UCSD-AML1 (cell line): Measurements from ENCODE around the gene ENOX1.

Source experiments
- DNase-seq: peaks from one replicate; lab custom pipeline; 2025; ENCODE audit not compliant: unreplicated experiment; lab: John Stamatoyannopoulos, UW

Gene ENOX1

DNA sequence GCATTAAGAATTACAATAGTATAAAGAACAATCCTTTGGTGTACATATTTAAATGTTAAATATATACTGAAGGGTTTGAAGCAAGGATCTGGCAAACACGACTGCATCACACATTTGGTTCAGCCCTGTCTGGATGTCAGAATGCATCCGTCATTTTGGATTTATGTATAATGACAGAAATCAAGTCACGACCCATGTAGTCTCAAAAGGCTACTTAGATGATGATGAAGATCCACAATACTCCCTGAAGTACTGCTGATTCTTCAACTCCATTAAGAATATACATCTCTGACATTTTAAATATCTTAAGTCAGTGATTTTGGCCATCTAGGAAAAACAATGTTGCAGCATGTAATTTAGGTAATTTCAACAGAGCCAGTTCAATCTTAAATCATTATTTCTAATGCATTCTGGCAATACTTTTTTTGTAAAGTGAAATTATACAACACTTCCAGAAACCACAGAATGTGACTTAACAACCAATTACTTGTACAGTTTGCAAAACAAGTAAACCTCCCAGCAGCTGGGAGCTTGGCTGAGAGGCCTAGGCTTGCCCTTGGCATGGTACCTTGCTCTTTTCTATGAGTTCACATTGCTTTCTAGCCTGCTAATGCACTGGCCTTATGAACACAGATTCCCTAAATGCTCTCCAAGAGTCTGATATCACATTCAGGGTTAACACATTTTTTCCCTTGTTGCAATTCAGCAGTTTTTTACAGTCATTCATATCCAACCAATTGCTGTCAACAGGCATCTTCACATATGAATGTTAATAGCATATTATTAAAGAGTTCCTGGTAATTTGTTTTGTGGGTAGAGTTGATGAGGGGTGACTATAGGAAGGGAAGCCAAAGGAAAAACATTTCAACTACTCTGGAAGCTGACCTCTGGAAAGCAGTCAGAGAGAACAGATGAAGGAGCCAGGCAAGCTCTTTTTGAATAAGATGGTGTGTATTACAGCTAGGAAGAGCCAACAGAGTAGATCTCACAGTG is 175.2 kb downstream of the ENOX1 start:
- DNase-seq, result no peak

DNA sequence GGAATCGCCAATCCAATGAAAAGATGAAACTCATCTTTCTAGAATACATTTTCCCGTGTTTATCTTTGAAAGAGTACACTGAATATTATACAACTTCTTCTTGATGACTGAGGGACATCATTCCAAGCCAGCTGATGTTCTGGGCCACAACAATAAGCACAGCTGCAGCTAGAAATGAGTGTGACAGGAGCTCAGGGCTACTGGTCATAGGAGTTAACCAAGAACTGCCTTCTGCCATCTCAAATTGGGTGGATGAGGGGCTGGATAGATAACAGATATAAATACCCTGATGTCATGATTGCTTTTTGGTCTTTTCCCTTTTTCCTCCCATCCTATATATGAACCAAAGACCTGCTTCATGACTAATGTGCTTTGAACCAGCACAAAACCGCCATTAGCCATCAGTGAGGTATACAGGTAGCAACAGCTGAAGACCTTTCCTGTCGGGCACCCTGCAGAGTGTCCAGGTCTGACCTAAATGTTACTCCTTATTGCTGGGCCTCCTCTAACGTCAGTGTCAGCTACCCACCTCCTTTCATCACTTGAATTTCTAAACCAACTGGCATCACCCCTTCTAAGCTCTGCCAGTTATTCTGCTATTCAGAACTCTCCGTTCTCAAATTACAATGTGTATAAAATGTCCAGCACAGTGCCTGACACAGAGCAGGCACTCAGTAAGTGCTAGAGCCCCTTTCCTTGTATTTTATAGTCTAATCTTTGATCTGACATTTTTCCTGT is 178.2 kb downstream of the ENOX1 start:
- DNase-seq, result no peak

DNA sequence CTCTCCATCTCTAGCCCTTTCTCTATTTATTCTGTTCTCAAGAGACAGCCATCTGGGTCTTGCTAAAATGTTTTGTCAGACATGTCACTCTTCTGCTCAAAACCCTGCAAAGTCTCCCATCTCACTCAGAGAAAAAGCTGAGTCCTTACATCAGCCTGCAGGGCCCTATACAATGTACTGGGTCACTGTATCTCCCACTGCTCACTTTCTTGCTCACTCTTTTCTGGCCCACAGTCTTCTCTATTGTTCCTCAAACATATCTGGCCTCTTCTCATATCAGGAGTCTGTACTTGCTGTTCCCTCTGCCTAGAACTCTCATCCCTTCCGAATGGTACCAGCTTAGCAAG is 189.2 kb downstream of the ENOX1 start:
- DNase-seq, result no peak

DNA sequence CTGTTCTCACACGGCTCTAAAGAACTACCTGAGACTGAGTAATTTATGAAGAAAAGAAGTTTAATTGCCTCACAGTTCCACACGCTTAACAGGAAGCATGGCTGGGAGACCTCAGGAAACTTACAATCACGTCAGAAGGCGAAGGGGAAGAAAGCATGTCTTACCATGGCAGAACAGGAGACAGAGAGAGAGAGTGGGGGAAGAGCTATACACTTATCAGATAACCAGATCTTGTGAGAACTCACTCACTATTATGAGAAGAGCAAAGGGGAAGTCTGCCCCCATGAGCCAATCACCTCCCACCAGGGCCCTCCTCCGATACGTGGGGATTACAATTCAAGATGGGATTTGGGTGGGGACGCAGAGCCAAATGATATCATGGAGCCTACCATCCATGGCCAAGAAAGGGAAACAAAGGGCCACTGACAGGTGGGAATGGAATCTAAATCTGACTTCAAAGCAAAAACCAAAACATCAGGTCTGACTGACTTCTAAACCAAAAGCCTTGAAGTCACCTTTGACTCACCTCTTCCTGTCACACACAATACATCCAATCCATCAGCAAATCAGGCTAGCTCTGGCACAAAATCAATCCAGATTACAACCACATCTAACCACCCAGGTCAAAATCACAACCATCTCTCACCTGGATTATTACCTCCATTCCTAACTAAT is 189.7 kb downstream of the ENOX1 start:
- no peak for DNase-seq

DNA sequence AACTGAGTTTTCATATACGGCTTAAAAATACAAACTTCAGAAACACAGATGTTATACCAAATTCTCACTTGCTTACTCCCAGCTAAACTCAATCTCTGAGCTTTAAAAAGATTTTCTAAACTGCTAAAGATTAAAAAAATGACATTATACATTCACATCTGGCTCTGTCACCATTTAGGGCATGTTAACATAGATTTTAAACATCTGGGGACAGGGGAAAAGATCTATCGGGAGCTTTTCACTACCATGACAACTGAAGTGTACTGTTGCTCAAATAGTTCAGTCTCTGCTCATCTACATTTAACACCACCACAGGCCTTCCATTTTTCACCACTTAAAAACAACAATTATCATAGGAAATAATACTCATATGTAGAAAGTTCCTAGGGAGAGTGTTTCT is 190.8 kb downstream of the ENOX1 start:
- DNase-seq, result no peak

DNA sequence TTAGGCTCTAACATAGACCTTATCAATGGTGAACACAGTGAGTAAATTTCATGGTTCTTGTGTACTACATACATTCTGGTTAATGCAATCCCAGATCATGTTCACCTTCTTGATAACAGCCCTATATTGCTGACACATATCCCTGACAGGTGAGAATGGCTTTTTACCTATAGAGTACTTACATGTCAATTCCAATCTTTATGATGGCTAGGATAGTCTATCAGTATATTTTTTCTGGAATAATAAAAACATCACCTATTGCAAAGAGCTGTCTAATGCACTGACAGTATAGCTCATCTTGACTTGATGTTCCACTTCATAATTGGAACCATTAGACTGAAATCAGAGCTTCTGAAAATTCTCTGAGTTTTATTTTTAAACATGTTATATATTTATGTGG is 199.4 kb downstream of the ENOX1 start:
- no peak for DNase-seq

DNA sequence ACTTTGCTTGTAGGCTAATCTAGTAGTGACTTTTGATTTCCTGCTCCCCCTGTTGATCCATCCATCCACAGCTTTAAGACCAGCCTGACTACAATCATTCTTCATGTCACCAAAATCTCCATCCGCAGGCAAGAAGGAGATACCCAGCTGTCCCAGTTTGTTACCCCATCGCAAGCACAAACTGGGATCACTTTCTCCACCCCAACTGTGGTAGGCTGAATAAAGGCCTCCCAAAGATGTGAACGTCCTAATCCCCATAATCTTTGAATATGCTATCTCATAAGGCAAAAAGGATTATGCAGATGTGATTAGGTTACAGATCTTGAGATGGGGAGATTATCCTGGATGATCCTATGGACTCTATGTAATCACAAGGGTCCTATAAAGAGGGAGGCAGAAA is 202.0 kb downstream of the ENOX1 start:
- no peak for DNase-seq

DNA sequence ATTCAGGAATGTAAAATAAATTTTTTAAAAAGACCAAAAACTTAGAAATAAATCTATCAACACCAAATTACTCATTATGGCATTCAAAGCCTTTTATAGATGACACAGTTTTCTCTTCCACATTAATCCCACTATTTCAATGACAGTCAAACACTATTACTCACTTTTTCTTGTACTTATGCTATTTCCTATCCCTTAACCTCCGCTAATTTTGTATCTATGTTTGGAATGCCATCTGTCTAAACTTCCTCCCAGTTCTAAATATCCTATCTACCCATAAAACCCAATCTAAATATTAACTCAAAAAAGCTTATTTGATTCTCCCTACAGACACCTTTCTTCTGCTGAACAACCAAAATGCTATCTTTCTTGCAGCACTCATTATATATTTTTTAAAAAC is 203.5 kb downstream of the ENOX1 start:
- DNase-seq, result no peak

DNA sequence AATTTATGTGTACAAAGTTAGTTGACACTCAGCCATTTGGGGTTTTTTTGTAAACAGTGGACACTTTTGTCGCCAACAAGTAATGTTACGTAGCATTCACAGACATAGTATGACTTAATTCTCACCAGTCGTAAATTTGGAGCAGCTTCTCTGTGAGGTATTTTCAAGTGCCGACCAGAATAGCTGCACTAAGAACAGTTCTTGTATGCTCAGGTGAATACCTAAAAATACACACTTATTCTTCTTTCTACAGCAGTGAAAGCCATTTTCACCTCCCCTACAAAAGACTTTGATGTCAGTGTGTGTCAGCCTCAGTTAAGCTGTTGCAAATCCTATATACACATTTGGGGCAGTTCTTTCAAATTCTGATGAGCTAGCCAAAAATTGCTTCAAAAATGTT is 206.5 kb downstream of the ENOX1 start:
- DNase-seq, result no peak

DNA sequence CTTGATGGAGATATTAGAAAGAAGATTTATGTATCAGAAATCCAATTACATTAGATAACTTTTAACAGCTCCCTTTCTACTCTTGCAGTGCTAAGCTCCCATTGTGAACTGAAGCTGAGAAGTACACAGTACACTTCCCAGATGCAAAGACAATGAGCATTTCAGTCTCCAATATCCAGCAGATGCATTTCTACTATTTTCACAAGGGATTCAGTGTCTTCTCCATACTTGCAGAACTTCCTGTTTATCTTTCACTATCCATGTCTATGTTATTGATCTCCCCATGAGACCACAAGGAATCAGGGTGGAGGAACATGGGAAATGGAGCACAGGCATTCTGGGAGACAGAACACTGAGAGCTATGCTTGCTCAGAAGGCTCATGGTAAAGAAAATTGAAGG is 207.5 kb downstream of the ENOX1 start:
- no peak for DNase-seq

DNA sequence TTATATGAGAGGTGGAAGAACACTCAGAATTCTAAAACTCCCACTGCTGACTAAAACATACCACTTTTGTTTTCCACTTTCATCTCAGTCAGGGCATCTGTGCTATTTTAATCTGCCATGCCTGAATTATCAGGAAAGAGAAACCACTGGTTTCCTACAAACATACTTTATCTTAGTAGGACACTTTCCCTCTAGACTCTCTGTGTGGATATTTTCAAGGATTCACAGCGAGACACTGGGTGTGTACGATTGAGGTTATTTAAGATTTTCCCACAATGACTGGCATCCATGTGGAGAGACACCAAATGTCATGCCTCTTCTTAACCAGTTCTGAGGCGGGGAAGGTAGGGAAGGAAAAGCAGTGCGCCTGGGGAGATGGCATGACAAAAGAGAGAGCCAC is 212.2 kb downstream of the ENOX1 start:
- DNase-seq, result no peak

DNA sequence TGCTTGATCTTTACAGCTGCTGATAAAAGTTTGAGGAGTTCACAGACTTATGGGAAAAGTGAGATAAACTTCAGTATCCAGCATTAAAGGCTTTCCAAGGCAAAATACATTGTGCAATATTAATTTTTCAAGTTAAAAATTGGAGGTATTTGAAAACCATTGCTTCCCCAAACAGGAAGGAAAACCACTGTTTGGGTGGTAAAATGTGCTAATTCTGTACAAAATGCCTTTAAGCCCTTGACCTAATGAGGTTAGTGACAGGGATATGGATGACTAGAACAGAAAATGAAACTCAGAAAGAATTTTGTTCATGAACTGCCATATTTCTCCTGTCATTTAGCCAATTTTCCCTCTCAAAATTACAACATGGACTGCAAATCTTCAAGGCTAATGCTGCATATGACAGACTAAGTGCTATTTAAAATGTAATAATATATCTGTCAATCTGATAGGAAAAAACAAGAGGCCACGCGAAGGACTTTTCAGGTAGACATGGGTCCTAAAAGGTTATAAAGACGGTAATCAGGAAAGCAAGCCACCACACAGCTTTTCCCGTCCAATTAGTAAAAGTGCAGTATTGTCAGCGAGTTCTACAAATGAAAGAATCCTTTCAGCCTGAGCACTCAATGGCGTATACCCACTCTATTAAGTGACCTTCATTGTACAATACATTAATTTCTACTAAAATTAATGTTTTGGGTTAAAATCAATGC is 212.8 kb downstream of the ENOX1 start:
- DNase-seq, result no peak

DNA sequence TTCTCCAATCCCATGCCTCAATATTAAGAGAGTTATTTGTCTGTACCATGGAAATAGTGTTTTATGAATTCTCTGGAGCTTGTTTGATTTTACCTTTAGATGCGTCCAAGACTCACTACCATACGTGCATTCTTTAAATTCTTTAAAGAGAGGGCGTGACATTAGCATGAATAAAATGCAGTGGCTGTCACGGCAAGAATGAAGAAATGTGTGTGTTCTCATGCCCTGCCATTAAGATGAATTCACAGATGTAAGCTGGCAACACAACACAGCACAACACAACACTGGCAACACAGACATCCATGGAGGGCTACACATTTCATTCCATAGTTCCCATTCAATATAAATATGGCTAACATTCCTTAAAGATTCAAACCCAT is 213.4 kb downstream of the ENOX1 start:
- no peak for DNase-seq

DNA sequence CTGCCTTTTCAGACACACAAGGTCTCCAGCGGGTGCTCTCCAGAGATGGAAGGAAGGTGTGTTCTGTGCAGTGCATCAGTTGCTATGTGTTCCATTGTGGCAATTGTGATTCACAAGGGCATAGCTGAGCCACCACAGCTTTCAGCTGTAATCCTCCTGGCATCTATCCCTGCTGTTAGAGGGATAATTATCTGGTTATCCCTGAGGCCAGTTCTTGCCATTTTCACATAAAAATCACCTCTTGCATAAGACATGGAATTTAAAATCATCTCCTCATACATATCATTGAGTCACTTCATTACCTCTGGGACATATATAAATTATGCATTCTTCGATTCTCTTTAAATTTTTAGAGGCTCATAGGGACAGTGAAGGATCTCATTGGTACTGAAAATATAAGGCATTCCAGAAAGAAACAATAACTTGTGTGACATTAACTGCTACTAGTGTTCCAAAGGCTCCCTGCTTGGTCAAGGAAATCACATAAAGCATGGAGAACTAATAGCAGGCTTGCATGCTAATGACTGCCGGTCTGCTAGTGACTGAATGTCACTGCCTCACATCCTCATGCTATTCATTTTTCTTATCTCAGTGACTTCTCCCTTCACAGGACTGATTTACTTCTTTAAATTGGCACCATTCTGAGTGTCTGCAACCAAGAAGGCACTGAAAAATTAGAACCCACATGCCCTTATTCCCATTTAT is 214.0 kb downstream of the ENOX1 start:
- no peak for DNase-seq

DNA sequence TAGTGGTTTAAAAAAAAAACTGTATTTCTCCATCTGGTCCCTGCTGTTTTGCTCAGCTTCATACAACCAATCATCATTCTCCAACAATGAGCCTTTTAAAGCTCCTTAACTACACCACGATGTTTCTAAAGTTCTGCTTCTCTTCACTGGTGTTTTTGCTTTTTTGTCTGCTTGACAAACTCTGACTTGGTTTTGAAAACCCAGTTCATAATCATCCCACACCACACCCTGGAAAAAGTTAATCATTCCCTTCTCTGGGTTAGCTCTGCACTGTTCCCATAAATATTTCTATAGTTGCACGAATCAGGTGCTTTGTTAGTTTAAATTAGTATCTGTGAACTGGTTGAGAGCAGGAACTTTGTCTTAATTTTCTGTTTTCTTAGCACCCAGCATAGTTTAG is 217.1 kb downstream of the ENOX1 start:
- DNase-seq, result no peak

DNA sequence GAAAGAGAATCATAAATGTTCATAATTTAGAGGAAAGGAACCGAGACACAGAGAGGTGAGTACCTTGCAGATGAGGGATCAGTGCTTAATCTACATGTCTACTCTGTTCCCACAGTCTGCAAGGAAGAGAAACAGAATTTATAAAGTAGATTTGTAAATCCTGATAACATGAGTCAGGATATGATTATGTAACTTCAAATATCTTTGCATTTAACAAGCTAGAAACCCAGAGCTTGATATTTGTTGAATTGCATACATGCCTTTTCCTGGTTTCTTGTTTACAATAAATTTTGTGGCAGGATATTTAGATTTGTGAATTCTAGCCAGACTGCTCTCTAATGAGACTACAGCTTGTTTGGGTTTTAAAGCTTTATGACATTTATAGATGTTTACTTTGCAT is 219.2 kb downstream of the ENOX1 start:
- no peak for DNase-seq

DNA sequence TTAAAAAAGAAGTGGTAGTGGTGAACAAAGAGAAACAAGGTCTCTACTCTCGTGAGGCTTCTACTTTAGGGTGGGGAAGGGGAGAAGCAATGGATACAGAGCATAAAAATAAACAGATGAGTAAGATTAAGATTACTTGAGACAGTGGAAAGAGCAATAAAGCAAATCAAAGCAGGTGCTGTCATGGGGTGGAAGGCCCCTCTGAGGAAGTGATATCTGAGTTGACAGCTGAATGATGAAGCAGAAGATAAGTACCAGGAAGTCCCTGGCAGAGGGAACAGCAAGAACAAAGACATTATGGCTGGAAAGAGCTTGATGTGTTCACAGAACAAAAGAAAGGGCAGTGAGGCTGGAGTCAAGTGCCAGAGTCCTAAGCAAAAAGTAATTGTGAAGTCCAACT is 221.8 kb downstream of the ENOX1 start:
- no peak for DNase-seq

DNA sequence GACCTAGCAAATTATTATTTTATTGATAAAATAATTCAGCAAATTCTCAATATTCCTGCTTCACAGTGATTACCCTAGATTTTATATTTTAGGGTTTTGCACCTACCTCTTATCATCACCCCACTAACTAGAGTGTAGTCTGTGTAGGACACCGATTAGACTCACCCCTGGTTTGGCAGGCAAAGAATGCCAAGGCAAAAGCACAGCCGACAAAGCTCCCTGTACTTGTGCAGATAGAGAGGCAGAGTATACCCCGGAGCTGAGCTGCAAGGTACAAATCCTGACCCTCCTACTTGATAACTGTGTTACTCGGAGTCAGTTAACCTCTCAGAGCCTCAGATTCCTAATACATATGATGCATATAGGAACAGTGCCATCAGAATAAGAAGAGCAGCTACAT is 225.7 kb downstream of the ENOX1 start:
- no peak for DNase-seq

DNA sequence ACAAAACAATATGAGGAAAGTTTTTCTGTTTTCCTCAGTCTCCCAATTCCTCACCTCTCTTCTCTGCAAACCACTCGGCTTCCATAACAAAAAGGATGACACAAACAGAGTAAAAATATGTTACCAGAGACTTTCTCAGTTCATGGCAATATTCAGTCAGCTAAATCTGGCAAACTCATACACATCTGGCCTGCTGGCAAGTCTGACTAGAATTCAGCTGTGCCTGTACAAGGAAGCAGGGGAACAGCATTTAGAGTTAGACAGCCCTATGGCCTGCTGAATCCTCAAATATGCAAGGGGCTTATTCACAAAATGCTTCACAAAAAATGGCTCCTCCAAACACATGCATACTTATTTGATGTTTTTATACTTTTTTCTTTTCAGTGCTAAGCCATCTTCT is 227.8 kb downstream of the ENOX1 start:
- no peak for DNase-seq

DNA sequence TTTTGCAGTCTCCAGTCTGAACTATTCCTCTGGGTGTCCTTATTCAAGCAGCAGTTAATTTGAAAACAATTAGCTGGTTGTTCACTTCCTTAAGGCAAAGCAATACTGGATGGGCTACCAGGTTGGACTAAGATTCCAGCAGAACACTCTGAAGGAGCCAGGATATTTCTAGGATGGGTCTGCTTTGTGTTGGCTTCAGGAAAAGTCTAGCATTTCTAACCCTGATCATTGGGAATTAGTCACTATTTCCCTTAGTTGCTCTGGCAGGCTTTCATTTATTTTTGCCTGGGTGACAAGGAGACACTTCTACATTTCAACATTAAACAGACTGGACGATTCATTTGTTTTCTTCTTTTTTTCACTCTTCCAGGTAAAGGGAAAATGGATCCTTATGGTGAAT is 228.4 kb downstream of the ENOX1 start:
- no peak for DNase-seq

DNA sequence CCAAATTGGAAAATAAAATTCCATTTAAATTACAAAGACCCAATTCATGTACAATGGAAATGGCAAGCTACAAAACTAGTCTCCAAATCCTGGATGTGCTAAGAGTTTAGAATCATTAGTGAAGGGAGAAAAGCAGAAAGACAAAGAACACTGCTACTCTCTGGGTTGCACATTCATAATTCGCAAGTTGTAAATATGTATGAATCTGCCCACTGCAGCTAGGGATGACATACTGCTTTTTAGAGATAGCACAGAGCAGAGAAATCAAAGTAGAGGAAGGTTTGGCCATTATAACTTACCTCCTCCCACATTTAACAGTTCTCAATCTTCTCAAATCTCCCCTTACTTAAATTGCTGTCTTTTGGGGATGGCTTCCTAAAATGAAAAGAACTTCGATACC is 231.1 kb downstream of the ENOX1 start:
- no peak for DNase-seq
